ENCODE measurements around the gene REEP5.
A peak's percentile ranks its signal among the peaks of the same experiment; 100 is the strongest.
"Not testable (repeated sequence)": the region's sequence is repeated elsewhere in the genome, so short reads cannot be mapped to it uniquely, and the experiment has no call there.

The REEP5 gene

DNA sequence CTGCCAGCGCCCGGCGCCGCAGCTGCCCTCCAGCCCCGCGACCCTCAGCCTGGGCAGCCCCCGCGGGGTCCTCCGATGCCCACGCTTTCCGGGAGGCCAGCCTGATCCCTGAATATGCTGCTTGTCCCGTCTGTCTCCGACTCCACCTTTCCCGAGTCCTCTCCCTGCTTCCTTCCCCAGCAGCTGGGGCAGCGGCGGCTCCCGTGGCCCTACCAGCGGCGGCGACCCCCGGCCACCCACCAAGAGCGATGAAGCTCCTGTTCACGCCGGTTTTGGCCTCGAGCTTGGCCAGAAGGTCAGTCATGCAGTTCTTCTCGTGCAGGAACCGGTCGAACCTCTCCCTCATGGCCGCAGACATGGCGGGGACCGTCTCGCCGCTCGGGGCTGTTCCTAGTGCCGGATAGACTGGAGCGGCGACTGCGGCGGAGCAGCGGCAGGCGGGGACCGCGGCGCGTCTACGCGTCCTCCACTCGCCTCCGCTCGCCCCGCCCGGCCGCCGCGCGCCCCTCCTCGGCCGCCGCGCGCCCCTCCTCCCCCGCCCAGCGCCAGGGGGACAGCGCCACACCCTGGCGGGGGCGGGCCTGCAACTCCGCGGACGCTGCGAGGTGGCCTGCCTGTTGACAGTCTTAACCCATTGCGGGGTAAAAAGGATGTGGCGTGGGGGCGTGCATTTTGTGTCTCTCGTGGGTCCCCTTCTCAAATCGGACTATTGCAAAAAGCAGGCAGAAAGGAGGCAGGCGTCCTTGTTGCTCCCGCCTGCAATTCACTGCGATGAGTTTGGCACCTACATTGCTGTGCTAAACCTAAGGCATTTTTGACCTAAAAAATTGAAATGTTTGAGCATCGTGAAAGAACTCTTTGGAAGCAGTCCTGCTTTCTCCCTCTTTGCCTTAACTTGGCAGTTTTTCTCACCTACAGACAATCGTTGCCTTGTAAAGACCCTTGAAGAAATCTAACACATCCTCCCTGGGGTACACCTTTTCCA lies at the start of gene REEP5:
Gene REEP5 (minus strand): TSS at position 395 of the 985 bp plus-strand sequence. CDS start 37 bp downstream, at position 358.
- Histone ChIP-seq H3K9me3 (ENCODE audit: control insufficient read depth, low read depth, low read length) (no peaks in the 10 kb centered on the region), H3K27ac (ENCODE audit: low read length) (no peak within 1 kb of the TSS), H3K36me3 (ENCODE audit: control insufficient read depth, low read depth, low read length) (peaks cover 2% of the 10 kb centered on the region), H3K4me3 (ENCODE audit: low read length) (peak within 1 kb of the TSS; percentile 91), H3K9ac (ENCODE audit: low read length) (peak within 1 kb of the TSS; percentile 77), H3K27me3 (ENCODE audit: control insufficient read depth, insufficient read depth, low read length) (peaks cover 15% of the 10 kb centered on the region), H3K4me1 (ENCODE audit: control insufficient read depth, low read depth, low read length) (peaks cover 4% of the 10 kb centered on the region)

DNA sequence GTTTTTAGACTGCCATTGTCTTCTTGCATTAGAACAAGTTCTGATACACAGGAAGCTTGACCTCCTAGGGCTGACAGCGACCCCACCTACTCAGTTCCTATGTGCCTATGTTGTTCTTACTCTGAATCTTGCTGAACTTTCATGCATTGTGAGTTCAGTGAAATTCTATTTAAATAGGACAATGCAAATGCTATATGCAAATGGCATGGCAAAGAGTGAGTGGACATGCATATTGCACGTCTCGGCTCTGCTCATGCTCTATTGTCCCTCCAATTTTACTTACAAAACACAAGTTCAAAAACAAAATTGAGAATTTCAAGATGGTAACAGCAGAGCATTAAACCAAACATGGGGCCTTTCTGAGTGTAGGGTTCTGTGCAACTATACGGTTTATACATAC lies 49.2 kb upstream of the REEP5 start:
- no peaks in the 10 kb centered on the region for H3K36me3 ChIP-seq (ENCODE audit: control insufficient read depth, low read depth, low read length)
- H3K27ac ChIP-seq (ENCODE audit: low read length), result no peak overlapping the region
- peaks cover 13% of the 10 kb centered on the region for H3K4me1 ChIP-seq (ENCODE audit: control insufficient read depth, low read depth, low read length)
- no peak overlapping the region for H3K4me3 ChIP-seq (ENCODE audit: low read length)
- H3K27me3 ChIP-seq (ENCODE audit: control insufficient read depth, insufficient read depth, low read length), result no peaks in the 10 kb centered on the region
- no peak overlapping the region for H3K9ac ChIP-seq (ENCODE audit: low read length)
- H3K9me3 ChIP-seq (ENCODE audit: control insufficient read depth, low read depth, low read length), result no peaks in the 10 kb centered on the region

DNA sequence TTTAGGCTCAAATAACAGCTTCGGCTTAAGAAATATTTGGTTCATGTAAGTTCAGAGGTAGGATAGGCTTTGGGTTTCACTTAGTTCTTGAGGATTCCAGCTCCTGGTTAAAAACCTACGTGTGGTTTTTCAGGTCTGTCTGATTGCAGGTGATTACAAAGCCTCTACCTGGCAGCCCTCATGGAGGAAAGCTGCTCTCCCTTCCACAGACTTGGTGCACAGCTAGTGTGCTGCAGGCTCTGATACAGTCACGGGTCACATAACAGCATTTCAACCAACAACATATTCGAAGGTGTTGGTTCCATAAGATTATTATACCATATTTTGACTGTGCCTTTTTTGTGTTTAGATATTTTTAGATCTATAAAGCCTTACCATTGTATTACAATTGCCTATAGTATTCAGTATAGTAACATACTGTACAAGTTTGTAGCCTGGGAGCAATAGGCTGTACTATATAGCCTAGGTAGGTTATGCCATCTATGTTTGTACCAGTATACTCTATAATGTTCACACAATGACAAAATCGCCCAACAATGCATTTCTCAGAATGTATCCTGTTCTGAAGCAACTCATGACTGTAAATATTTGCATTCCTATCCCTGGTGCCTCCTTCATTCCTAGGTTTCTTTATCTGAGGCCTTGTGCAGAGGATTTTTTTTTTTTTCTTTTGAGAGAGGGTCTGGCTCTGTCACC lies 46.5 kb upstream of the REEP5 start:
- H3K4me3 ChIP-seq (ENCODE audit: low read length), result no peak overlapping the region
- no peaks in the 10 kb centered on the region for H3K36me3 ChIP-seq (ENCODE audit: control insufficient read depth, low read depth, low read length)
- H3K9ac ChIP-seq (ENCODE audit: low read length), result no peak overlapping the region
- H3K4me1 ChIP-seq (ENCODE audit: control insufficient read depth, low read depth, low read length), result peaks cover 9% of the 10 kb centered on the region
- no peaks in the 10 kb centered on the region for H3K27me3 ChIP-seq (ENCODE audit: control insufficient read depth, insufficient read depth, low read length)
- H3K9me3 ChIP-seq (ENCODE audit: control insufficient read depth, low read depth, low read length), result no peaks in the 10 kb centered on the region
- no peak overlapping the region for H3K27ac ChIP-seq (ENCODE audit: low read length)

DNA sequence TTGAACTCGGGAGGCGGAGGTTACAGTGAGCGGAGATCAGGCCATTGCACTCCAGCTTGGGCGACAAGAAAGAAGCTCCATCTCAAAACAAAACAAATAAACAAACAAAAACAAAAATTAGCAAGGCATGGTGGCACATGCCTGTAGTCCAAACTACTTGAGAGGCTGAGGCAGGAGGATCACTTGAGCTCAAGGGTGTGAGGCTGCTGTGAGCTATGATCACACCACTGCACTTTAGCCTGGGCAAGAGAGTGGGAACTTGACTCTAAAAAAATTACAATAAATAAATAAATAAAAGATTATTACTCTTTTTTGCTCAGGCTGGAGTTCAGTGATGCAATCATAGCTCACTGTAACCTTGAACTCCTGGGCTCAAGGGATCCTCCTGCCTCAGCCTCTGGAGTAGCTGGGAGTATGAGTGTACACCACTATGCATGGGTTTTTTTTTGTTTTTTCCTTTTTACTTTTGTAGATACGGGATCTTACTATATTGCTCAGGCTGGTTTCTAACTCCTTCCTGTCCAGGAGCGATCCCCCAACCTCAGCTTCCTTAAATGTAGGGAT lies 45.6 kb upstream of the REEP5 start:
- no peaks in the 10 kb centered on the region for H3K36me3 ChIP-seq (ENCODE audit: control insufficient read depth, low read depth, low read length)
- no peaks in the 10 kb centered on the region for H3K27me3 ChIP-seq (ENCODE audit: control insufficient read depth, insufficient read depth, low read length)
- H3K9me3 ChIP-seq (ENCODE audit: control insufficient read depth, low read depth, low read length), result no peaks in the 10 kb centered on the region
- H3K27ac ChIP-seq (ENCODE audit: low read length), result no peak overlapping the region
- no peak overlapping the region for H3K4me3 ChIP-seq (ENCODE audit: low read length)
- H3K4me1 ChIP-seq (ENCODE audit: control insufficient read depth, low read depth, low read length), result peaks cover 9% of the 10 kb centered on the region
- no peak overlapping the region for H3K9ac ChIP-seq (ENCODE audit: low read length)

DNA sequence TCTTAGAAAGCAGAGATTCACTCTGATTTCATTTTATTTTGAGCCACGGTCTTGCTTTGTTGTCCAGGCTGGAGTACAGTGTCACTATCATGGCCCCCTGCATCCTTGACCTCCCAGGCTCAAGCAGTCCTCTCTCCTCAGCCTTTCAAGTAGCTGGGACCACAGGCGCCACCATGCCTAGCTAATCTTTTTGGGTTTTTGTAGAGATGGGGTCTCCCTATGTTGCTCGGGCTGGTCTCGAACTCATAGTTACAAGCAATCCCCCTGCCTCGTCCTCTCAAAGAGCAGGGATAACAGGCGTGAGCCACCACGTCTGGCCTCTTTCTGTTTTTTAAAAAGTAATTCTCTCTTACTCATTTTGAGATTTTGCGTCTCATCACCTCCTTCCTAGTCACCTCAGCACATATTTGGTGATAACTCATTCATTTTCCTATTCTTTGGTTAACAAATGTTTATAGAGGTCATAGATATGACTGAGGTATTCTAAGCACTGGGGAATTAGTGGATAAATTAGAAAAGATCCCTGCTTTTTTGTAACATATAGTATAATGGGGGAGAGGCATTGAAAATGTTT lies 43.8 kb upstream of the REEP5 start:
- Histone ChIP-seq H3K27me3 (ENCODE audit: control insufficient read depth, insufficient read depth, low read length) (no peaks in the 10 kb centered on the region), H3K4me3 (ENCODE audit: low read length) (no peak overlapping the region), H3K9ac (ENCODE audit: low read length) (no peak overlapping the region), H3K4me1 (ENCODE audit: control insufficient read depth, low read depth, low read length) (peaks cover 9% of the 10 kb centered on the region), H3K9me3 (ENCODE audit: control insufficient read depth, low read depth, low read length) (no peaks in the 10 kb centered on the region), H3K36me3 (ENCODE audit: control insufficient read depth, low read depth, low read length) (no peaks in the 10 kb centered on the region), H3K27ac (ENCODE audit: low read length) (no peak overlapping the region)

DNA sequence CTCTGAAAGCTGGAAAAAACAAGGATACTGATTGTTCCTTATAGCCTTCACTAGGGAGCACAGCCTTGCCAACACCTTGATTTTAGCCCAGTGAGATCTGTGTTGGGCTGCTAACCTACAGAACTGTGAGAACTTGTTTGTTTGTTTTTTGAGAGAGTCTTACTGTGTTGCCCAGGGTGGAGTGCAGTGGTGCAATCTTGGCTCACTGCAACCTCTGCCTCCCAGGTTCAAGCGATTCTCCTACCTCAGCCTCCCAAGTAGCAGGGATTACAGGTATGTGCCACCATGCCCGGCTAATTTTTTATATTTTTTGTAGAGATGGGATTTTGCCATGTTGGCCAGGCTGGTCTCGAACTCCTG lies 41.3 kb upstream of the REEP5 start:
- not testable (repeated sequence) for H3K9ac ChIP-seq (ENCODE audit: low read length); H3K27ac ChIP-seq (ENCODE audit: low read length); H3K9me3 ChIP-seq (ENCODE audit: control insufficient read depth, low read depth, low read length); H3K4me3 ChIP-seq (ENCODE audit: low read length); H3K36me3 ChIP-seq (ENCODE audit: control insufficient read depth, low read depth, low read length); H3K4me1 ChIP-seq (ENCODE audit: control insufficient read depth, low read depth, low read length); H3K27me3 ChIP-seq (ENCODE audit: control insufficient read depth, insufficient read depth, low read length)

DNA sequence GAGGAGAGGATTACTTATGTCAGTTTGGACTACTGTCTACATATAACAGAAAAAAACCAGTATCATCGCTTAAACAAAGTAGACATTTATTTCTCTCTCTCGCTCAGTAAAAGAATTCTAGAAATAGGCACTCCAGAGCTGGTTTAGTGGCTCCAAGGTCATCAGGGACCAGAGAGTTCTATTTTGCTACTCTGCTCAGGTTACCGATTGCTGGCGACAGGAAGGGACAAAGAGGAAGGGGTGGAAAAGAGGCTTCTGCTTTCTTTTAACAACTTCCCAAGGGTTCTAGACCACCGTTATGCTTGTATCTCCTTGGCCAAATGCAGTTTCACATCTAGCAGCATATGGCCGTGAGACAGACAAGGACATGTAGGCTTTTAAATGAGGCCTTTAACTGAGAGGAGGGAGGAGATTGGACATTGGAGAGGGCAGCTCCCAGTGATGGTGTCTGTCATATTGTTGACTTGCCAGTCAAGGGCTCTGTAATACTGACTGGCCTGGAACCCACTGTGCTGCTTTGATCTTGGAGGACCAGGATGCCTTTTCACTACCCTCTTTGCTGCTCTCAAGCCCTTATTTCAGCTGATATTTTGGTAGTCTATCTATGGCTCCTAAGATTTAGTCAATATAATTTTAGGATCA lies 39.0 kb upstream of the REEP5 start:
- H3K36me3 ChIP-seq (ENCODE audit: control insufficient read depth, low read depth, low read length), result no peaks in the 10 kb centered on the region
- no peak overlapping the region for H3K27ac ChIP-seq (ENCODE audit: low read length)
- H3K9me3 ChIP-seq (ENCODE audit: control insufficient read depth, low read depth, low read length), result no peaks in the 10 kb centered on the region
- H3K27me3 ChIP-seq (ENCODE audit: control insufficient read depth, insufficient read depth, low read length), result no peaks in the 10 kb centered on the region
- H3K9ac ChIP-seq (ENCODE audit: low read length), result no peak overlapping the region
- no peaks in the 10 kb centered on the region for H3K4me1 ChIP-seq (ENCODE audit: control insufficient read depth, low read depth, low read length)
- no peak overlapping the region for H3K4me3 ChIP-seq (ENCODE audit: low read length)

DNA sequence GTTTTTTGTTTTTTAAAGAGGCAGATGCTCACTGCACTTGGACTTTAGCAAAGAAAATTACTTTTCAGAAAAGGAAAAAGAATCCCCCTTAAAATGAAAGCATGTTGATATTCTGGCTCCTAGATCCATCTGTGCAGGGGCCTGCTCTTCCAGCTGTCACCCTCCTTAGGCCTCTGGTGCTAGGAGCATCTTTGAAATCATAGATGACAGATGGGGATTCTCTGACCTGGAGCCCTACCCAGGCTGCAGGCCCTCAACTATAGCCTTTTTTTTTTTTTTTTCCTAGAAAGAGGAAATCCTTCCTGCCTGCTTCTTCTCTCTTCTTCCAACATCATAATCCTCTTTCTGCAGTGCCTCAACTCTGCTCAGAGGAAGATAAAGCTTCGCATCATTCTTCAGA lies 38.3 kb upstream of the REEP5 start:
- no peaks in the 10 kb centered on the region for H3K36me3 ChIP-seq (ENCODE audit: control insufficient read depth, low read depth, low read length)
- no peaks in the 10 kb centered on the region for H3K27me3 ChIP-seq (ENCODE audit: control insufficient read depth, insufficient read depth, low read length)
- H3K9ac ChIP-seq (ENCODE audit: low read length), result no peak overlapping the region
- no peak overlapping the region for H3K27ac ChIP-seq (ENCODE audit: low read length)
- H3K4me3 ChIP-seq (ENCODE audit: low read length), result no peak overlapping the region
- H3K9me3 ChIP-seq (ENCODE audit: control insufficient read depth, low read depth, low read length), result no peaks in the 10 kb centered on the region
- H3K4me1 ChIP-seq (ENCODE audit: control insufficient read depth, low read depth, low read length), result no peaks in the 10 kb centered on the region

DNA sequence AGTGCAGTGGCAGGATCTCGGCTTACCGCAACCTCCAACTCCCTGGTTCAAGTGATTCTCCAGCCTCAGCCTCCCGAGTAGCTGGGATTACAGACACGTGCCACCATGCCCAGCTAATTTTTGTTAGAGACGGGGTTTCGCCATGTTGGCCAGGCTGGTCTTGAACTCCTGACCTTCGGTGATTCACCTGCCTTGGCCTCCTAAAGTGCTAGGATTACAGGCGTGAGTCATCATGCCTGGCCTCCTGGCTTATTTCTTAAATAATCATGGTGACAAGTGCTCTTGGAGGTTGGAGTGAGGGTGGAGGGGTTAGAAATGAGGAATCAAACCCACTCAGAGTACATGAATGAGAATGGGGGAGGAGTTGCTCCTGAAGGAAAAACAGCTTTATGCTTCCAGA lies 37.8 kb upstream of the REEP5 start:
- H3K9ac ChIP-seq (ENCODE audit: low read length); H3K9me3 ChIP-seq (ENCODE audit: control insufficient read depth, low read depth, low read length); H3K27ac ChIP-seq (ENCODE audit: low read length); H3K36me3 ChIP-seq (ENCODE audit: control insufficient read depth, low read depth, low read length); H3K4me1 ChIP-seq (ENCODE audit: control insufficient read depth, low read depth, low read length); H3K4me3 ChIP-seq (ENCODE audit: low read length); H3K27me3 ChIP-seq (ENCODE audit: control insufficient read depth, insufficient read depth, low read length): not testable (repeated sequence)

DNA sequence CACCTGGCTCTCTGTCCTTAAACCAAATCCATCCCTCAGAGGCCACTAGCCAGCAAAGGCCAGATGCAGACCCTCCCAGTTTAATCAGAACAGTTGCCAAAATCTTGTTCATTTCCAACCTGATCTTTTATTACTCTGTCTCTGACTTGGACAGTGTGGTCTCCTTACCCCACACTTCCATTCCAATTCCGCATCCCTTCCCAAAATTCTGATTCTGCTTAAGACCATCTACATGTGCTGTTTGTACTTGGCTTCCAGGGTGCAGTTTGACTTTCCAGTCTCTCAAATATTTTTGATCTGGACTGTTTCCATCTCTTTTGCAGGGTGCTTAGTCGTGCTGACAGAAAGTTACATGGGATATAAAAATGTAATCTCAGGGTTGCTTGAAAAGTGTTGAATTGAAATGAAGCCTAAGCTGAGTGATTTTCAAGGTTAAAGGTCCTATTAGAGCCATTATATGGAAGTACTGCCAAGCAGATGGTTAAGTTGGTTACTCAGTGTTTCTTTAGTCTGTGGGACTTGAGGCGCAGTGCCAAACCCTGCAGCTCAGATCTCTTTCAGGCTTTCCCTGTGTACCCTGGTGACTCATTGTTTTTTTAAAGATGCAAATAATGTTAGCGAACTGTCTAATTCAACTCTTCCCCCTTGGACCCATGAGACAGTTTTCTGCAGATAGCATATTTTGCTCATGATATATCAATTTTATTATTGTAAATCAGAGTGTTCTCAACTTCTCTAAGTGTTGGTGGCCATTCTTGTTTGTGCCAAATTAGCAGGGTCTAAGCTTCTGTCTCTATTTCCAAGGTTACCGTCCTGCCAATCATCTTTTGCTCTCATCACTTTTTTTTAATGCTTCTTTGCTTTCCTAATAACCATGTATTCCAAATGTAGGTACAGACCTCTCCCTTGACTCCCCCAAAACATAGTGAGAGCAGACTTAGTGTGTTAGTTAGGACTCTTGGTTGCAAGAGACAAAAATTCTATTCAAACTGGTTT lies 36.4 kb upstream of the REEP5 start:
- Histone ChIP-seq H3K9me3 (ENCODE audit: control insufficient read depth, low read depth, low read length) (no peaks in the 10 kb centered on the region), H3K36me3 (ENCODE audit: control insufficient read depth, low read depth, low read length) (no peaks in the 10 kb centered on the region), H3K27me3 (ENCODE audit: control insufficient read depth, insufficient read depth, low read length) (no peaks in the 10 kb centered on the region), H3K27ac (ENCODE audit: low read length) (no peak overlapping the region), H3K4me1 (ENCODE audit: control insufficient read depth, low read depth, low read length) (no peaks in the 10 kb centered on the region), H3K9ac (ENCODE audit: low read length) (no peak overlapping the region), H3K4me3 (ENCODE audit: low read length) (no peak overlapping the region)
